GM19397 (cell line): ENCODE results near the gene ZNF408.
"Not testable (repeated sequence)": the region's sequence is repeated elsewhere in the genome, so short reads cannot be mapped to it uniquely, and the experiment has no call there.

ENCODE experiments used
- ATAC-seq: cut with Tn5 transposase; IDR thresholded peaks from one replicate; pipeline ENCODE4 v1.9.1; 2021; ENCODE audit warnings: mild to moderate bottlenecking, moderate library complexity; ENCODE audit not compliant: unreplicated experiment

ZNF408 gene

GRCh38 chr11:46696212-46696558 is 4.6 kb upstream of the ZNF408 start:
- no peak for ATAC-seq

DNA sequence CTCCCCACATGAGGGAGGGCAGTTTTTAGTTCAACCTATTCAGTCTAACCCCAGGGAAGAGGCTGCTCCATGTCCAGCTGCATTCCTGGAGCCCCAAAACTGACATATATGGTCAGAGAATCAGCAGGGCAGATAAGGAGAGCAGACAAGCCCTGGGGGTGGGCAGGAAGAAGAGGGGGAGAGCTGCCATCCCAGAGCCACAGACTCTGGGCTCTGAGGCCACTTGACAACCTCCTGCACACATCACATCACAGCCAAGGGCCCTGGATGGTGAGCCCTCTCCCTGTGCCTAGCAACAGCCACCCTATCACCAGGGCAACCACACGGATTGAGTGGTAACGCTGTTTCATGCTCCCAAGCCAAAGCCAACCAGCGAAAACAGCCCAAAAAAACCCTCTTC is 3.5 kb upstream of the ZNF408 start:
- no peak for ATAC-seq

GRCh38 chr11:46697723-46698122 is 3.1 kb upstream of the ZNF408 start:
- ATAC-seq, result no peak

GRCh38 chr11:46698597-46698996 is 2.2 kb upstream of the ZNF408 start:
- ATAC-seq, result no peak

GRCh38 chr11:46701078-46701654 is 335 bp downstream of the ZNF408 start:
- no peak for ATAC-seq

GRCh38 chr11:46705070-46705688 is 4.3 kb downstream of the ZNF408 start:
- ATAC-seq, result no peak

DNA sequence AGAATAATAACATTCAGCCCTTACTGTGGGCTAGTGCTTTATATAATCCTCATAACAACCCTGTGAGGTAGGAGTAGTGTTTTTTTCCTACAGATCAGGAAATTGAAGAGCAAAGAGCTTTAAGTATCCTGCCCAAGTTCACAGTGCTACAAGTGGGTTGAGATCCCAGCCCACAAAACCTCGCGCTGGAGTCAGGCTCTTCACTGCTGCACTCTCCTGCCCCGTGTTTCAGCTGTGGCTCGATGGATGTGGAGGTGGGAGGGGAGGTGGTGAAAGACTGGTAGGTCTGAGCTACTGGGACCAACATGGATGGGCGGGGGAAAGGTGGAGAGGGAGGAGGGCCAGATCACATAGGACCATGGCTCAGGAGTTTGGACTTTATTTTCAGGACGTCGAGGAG is 6.1 kb downstream of the ZNF408 start:
- ATAC-seq, result no peak

DNA sequence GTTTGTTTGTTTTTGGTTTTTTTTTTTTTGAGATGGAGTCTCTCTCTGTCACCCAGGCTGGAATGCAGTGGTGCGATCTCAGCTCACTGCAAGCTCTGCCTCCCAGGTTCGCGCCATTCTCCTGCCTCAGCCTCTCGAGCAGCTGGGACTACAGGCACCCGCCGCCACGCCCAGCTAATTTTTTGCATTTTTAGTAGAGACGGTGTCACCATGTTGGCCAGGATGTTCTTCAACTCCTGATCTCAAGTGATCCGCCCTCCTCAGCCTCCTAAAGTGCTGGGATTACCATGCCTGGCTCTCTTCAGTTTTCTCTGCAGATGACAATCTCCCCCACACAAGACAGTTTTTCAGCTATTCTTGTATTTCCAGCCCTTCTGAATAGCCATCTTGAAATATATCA is 8.5 kb downstream of the ZNF408 start:
- ATAC-seq, result not testable (repeated sequence)

DNA sequence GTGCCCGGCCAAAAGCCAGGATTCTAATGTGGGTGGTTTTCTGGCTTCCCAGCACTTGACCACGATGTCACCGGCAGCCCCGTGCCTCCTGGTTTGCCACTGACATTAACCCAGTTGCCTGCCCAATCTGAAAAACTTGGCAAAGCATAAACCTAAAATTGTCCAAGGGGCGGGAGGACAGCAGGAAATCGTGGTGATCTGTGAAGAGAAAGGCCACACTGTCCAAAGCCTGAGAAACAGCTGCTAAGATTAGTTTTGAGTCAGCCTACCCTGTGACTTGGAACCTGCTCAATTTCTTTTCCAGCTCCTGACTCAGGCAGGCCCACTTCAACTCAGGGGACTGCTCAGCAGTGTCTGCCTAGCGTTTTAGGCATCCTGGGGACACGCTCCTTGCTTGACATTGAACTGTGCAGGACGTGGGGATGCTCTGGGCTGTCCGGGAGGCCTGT is 10.0 kb downstream of the ZNF408 start:
- no peak for ATAC-seq

DNA sequence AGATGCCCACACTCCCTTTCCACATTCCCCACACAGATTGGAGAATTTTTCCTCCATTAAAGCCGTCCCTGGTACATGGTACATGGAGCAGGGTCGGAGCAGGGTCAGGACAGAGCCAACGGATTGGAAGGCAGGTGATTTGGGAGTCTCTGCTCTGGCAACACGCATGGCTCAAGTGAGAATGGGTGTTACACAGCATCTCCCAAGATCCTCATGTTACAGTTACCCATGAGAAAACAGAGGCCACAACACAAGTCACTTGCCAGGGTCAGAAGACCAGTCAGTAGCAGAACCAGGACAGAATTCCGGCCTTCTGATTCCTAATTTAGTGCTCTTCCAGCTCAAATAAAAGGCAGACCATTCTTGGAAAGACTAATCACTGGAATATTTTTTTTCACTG is 10.5 kb downstream of the ZNF408 start:
- ATAC-seq, result no peak

- ATAC-seq, result no peak
Measured at GRCh38 chr11:46712874-46713576, 12.2 kb downstream of the ZNF408 start.

- not testable (repeated sequence) for ATAC-seq
Measured at GRCh38 chr11:46717825-46718154, 17.0 kb downstream of the ZNF408 start.

DNA sequence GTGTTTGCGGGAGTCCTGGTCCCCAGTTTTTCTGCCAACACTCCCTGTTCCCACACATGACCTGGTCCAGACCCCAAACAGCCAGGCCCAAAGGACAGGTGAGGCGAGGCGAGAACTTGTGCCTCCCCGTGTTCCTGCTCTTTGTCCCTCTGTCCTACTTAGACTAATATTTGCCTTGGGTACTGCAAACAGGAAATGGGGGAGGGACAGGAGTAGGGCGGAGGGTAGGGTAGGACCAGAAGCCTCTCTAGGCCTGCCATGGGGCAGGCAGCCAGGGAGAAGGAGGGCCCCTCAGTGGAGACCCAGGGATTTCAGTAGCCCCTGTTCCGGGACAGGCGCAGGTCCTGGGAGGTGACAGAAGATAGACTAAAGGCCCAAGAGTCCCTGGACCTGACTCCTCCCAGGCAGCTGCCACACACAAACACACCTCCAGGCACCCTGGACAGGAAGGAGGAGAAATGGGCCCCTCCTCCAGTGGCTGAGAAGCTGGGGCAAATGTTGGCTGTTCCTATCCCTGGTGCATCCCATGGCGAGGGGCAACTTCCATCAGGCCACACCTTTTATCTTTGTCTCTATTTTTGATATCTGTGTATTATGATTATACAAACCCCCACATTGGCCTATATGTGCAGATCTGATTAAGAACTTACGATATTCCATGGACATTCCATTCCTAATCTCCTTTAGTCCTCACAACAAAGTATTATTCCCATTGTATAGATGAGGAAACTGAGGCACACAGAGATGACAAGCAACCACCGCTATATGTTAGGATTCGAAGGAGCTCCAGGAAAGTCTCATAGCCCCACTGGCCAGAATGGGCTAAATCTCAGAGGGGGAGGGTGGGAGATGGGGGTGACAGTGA is 17.6 kb downstream of the ZNF408 start:
- no peak for ATAC-seq

DNA sequence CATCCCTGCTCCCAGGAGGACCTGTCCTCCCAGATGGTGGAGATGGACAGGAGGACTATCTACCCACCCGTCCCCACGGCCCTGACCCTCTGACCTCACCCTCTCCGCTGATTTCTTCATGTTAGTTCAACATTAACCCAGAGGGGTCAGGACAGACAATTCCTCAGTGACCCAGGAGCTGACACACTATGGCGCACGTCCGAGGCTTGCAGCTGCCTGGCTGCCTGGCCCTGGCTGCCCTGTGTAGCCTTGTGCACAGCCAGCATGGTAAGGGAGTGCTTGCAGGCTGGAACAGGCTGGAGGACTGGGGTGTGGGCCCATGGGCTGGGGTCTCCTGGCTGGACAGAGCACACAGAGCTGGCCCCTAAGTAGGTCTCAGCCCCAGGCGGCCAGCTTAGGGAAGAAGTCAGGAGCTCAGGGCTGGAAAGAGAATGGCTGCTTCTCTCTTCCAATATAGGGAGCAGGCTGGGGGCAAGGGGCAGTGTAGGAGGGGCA is 18.3 kb downstream of the ZNF408 start, which contains the start of gene F2:
Gene F2, plus strand, starts transcription at position 166 of the 495 bp plus-strand sequence. Its CDS starts 23 bp downstream, at position 189.
- no peak for ATAC-seq

DNA sequence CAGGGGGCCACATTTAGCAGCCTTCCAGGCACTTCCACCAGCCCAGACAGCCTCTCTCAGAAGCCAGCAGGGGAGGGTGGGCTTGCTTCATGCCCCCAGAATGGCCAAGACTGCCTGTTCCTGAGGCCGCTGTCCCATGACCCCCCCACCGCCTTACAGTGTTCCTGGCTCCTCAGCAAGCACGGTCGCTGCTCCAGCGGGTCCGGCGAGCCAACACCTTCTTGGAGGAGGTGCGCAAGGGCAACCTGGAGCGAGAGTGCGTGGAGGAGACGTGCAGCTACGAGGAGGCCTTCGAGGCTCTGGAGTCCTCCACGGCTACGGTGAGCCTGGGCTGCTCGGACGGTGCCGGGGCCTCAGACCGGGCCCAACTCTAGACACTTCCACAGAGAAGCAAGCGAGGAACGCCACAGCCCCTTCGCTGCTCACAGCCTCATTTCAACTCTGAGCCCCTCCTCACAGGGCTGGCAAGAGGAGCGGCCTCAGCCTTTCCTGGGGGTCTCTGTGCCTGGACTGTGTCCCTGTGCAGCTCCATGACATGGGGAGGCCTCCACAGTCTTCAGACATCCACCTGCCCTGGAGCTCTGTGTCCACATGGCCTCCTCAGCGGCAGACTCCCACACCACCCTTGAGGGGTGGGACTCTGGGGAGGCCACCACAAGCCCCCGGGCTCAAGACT is 18.9 kb downstream of the ZNF408 start:
- no peak for ATAC-seq

- no peak for ATAC-seq
Measured at GRCh38 chr11:46721286-46721685, 20.5 kb downstream of the ZNF408 start.

DNA sequence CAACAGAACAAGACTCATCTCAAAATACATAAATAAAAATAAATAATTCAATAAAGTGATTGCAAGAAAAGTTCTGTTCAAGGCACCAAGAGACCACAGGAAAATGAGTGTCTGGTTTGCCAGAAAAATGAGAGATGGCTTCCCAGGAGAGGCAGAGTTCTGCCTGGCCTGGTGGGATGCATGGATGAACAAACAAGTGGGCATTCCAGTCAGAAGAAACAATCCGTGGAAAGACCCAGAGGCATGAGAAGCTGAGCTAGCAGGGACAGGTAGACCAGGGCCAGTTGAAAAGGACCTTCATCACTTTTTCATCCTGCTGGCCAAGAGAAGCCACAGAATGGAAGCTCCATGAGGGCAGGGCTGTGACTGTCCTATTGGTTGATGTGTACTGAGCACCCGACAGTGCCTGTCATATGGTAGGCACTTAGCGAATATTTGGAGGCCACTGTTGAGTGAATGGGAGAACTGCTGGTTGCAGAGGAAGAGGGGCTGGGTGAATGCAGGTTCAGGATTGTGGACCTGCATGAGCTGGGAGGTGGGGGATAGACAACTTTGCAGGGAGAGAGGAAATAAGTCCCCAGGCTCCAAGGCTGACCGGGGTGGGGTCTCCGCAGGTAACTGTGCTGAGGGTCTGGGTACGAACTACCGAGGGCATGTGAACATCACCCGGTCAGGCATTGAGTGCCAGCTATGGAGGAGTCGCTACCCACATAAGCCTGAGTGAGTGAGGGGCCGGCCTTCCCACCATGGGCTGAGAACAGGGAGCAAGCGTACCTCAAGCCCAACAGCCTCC is 21.9 kb downstream of the ZNF408 start:
- no peak for ATAC-seq

DNA sequence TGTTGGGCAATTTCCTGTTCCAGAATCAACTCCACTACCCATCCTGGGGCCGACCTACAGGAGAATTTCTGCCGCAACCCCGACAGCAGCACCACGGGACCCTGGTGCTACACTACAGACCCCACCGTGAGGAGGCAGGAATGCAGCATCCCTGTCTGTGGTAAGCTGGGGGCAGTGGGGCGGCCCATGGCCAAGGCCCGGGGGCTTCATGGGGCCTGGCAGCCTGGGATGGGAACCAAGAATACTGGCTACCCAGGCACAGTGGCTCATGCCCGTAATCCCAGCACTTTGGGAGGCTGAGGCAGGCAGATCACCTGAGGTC is 22.5 kb downstream of the ZNF408 start:
- no peak for ATAC-seq

DNA sequence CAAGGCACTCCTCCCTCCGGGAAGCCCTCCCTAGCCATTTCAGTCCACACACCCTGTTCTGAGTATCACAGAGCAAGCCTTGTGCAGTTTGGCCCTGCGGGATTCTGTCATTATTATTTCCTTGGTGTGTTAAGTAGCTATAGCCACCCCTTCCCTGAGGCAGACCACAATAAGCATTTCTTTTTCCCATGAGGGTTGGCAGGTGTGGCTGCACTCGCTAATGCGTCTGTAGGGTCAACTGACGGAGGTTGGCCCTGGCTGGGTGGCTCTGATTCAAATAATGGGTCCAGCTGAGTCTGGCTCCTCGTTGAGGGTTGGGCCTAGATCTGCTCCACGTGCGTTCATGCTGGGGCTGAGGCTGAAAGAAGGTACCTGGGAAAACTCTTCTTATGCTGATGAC is 23.3 kb downstream of the ZNF408 start:
- ATAC-seq, result no peak
